HG03520 (cell line): ENCODE results near the gene DNAJC25.
"Not testable (repeated sequence)": the region's sequence is repeated elsewhere in the genome, so short reads cannot be mapped to it uniquely, and the experiment has no call there.

Experiments used
- ATAC-seq: cut with Tn5 transposase; IDR thresholded peaks from one replicate; pipeline ENCODE4 v1.9.1; 2021; ENCODE audit warnings: mild to moderate bottlenecking, moderate library complexity; ENCODE audit not compliant: unreplicated experiment

The DNAJC25 gene

GRCh38 chr9:111631214-111631971, at the start of gene DNAJC25:
TSS of gene DNAJC25 (plus strand) at chr9:111631334. CDS start at chr9:111631408, 74 bp downstream.
- ATAC-seq = peak; percentile 95

GRCh38 chr9:111582888-111583287, 48.2 kb upstream of the DNAJC25 start:
- ATAC-seq = no peak

GRCh38 chr9:111586378-111586777, 44.8 kb upstream of the DNAJC25 start:
- no peak for ATAC-seq

- no peak for ATAC-seq
These were observed 42.3 kb upstream of the DNAJC25 start for GRCh38 chr9:111588846-111589245.

- ATAC-seq = no peak
These were observed 33.0 kb upstream of the DNAJC25 start for GRCh38 chr9:111597852-111598732.

- no peak for ATAC-seq
These were observed 32.4 kb upstream of the DNAJC25 start for GRCh38 chr9:111598733-111599091.

GRCh38 chr9:111599092-111599954, 31.8 kb upstream of the DNAJC25 start, which contains the start of gene PTGR1:
TSS of gene PTGR1 (minus strand) at chr9:111599647. CDS start at chr9:111597422, 2,225 bp downstream.
- no peak for ATAC-seq

- ATAC-seq = no peak
These were observed 31.2 kb upstream of the DNAJC25 start for GRCh38 chr9:111599955-111600343.

GRCh38 chr9:111601237-111602018, 29.7 kb upstream of the DNAJC25 start:
- ATAC-seq = no peak

GRCh38 chr9:111603041-111603440, 28.1 kb upstream of the DNAJC25 start:
- no peak for ATAC-seq

- ATAC-seq = no peak
These were observed 27.0 kb upstream of the DNAJC25 start for GRCh38 chr9:111604054-111604615.

GRCh38 chr9:111605041-111605559, 26.0 kb upstream of the DNAJC25 start:
- ATAC-seq = no peak

GRCh38 chr9:111610149-111610548, 21.0 kb upstream of the DNAJC25 start:
- ATAC-seq = no peak

GRCh38 chr9:111610845-111611244, 20.3 kb upstream of the DNAJC25 start:
- ATAC-seq = no peak

GRCh38 chr9:111613436-111614040, 17.6 kb upstream of the DNAJC25 start:
- no peak for ATAC-seq

GRCh38 chr9:111615928-111616327, 15.2 kb upstream of the DNAJC25 start:
- ATAC-seq = no peak

- ATAC-seq = not testable (repeated sequence)
These were observed 13.8 kb upstream of the DNAJC25 start for GRCh38 chr9:111617349-111617748.

- no peak for ATAC-seq
These were observed 9.1 kb upstream of the DNAJC25 start for GRCh38 chr9:111621895-111622480.

GRCh38 chr9:111622626-111623025, 8.5 kb upstream of the DNAJC25 start:
- ATAC-seq = no peak
